GM18868 (cell line): Measurements from ENCODE around the gene STRN4.

Source experiments
- ATAC-seq: cut with Tn5 transposase; IDR thresholded peaks from one replicate; pipeline ENCODE4 v1.9.1; 2021; ENCODE audit warnings: mild to moderate bottlenecking, moderate library complexity; ENCODE audit not compliant: unreplicated experiment

STRN4 gene

GRCh38 chr19:46745521-46746280 lies 549 bp downstream of the STRN4 start, which contains the start of gene FKRP:
FKRP (plus strand) TSS chr19:46746057; CDS start chr19:46755451, 9,394 bp downstream.
- ATAC-seq = peak; percentile 55

DNA sequence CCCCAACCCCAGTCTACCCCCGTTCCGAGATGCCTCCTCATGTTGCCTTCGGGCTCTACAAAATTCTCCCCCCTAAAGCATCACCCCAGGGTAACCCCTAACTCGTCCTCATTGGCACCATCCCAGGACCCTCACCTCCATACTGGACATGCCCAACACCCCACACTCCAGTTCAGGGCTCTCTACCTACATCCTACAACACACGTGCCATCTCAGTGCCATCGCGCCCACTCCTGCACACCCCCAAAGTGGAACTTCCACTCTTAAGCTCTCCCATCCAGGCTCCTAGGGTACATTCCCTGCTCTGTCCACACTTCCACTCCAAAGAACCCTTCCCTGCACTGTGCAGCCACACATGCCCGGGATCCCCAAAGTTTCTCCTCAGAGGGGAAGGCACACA lies 1.2 kb downstream of the STRN4 start:
- no peak for ATAC-seq

DNA sequence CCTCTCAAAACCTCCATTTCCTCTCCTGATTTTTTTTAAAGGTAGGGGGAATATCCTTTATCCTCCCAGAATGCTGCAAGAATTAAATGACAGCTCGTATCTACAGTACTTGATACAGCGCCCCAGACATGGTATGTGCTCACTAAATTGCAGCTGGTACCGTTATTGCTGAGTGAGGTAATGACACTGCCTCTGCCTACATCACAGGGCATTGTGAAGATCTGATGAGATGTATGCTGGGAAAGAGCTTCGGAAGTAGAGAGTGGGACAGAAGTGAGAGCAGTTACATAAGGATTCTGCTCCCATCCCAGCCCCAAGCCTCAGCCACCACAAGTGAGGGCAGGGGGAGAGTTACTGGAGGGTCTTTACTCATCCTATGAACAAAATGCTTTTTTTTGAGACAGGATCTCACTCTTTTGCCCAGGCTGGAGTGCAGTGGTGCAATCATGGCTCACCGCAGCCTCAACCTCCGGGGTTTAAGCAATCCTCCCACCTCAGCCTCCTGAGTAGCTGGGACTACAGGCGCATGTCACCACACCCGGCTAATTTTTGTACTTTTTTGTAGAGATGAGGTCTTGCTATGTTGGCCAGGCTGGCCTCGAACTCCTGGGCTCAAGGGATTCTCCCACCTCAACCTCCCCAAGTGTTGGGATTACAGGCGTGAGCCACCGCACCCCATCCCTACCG lies 2.1 kb downstream of the STRN4 start:
- ATAC-seq = no peak

DNA sequence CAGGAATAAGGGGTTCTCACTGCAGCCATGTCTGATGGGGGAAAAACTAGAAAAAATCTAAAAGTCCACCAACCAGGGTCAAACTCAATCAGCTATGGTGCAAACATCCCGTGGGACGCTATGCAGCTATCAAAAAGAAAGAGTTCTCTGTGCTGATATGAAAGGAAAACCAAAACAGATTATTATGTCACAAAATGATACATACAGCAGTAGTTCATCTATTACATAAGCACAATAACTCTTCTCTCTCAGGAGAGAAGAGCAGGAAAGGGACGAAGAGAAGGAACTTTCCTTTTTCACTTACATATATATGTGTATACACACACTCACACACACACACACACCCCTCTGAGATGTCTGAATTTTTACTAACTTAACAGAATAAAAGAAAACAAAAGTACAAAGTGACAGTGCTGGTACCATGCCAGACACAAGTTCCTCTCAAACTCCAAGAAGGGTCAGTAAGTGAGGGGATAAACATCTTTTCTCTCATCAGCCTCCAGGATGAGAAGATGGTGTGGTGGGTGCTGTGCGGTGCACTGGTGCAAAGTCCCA lies 3.2 kb downstream of the STRN4 start:
- ATAC-seq = no peak

- no peak for ATAC-seq
These were observed 4.8 kb downstream of the STRN4 start for GRCh38 chr19:46741447-46741846.

GRCh38 chr19:46739290-46739771 lies 6.9 kb downstream of the STRN4 start:
- no peak for ATAC-seq

DNA sequence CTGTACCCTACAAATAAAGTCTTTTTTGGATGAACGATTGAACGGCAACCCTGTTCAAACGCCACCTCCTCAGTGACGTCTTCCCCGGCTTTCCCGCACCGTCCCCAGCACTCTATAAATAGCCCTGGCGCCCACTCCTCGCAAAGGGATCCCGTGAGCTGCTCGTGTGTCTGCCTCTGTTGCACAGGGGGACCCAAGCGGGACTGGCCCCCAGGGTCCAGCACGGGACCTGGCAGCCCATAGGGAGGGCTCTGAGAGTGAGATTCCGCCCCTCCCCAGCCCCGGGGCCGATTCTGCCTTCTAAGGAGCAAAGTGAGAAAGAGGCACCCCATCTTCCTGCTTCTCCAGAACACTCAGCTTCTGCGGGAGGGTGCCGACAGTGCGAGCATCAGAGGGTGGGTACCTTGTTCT lies 8.5 kb downstream of the STRN4 start:
- no peak for ATAC-seq

GRCh38 chr19:46737298-46737654 lies 9.0 kb downstream of the STRN4 start:
- no peak for ATAC-seq

DNA sequence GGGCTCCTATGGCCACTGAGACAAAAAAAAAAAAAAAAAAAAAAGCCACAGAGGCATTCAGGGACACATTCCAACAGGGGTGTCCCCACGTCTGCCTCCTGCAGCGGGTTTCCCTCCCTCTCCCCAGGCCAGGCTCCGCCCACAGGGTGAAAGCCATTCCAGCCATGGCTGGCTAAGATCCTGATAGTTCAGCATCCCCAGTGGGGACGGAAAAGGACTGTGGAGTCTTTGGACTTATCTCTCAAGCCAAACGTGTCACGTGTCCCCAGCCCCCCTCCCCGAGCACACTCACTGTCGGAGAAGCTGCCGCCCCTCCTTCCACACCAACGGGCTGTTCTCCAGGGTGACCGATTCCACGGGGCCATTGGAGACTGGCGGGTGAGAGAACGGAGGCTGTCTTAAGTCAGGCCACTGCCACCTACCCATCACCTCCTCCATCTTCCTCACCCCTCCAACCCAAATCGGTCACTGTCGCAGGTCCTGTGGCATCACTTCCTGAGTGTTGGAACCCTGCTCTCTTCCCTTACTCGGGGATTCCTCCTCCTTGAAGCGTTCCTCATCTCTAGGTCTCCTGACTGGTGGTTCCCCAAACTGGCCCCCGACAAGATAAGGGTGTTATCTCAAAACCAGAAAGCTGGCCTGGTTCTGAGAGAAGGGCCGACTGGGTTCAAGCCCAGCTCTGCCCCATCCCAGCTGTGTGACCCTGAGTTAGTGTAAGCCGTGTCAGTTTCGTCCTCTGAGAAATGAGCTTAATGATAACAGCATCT lies 9.5 kb downstream of the STRN4 start:
- no peak for ATAC-seq

- ATAC-seq = no peak
These were observed 12.5 kb downstream of the STRN4 start for GRCh38 chr19:46733690-46734292.

DNA sequence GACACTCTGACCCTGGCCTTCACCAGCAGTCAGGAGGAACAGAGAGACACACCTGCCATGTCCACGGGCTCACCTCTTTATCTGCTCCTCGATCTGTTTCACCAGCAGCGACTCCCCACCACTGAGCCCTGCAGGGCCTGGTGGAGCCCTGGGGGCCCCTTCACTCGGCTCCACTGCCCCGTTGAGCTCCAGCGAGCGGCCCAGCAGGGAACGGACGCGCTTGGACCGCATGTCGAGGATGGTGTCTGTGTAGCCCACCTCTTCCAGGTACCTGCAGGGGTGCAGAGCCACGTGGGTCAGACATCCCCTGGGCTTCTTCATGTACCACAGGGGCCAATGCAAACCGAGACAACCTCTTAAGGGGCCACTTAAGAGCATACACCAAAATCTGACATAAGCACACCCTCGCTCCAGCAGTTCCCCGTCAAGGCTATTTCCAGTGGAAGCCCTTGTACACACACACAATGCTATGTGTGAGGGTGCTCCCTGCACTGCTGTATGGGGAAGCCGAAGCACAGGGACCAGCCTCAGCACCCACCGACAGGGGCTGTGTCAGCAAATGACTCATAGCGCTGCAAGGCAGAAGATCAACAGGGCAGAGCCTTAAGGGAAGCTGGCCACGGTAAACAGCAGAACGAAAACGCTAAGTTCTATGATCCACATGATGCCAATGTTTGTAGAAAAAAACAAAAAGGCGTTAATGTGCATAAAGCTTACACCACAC lies 13.1 kb downstream of the STRN4 start:
- ATAC-seq = no peak

- no peak for ATAC-seq
These were observed 13.9 kb downstream of the STRN4 start for GRCh38 chr19:46732172-46732938.

- ATAC-seq = no peak
These were observed 14.7 kb downstream of the STRN4 start for GRCh38 chr19:46731584-46731983.

DNA sequence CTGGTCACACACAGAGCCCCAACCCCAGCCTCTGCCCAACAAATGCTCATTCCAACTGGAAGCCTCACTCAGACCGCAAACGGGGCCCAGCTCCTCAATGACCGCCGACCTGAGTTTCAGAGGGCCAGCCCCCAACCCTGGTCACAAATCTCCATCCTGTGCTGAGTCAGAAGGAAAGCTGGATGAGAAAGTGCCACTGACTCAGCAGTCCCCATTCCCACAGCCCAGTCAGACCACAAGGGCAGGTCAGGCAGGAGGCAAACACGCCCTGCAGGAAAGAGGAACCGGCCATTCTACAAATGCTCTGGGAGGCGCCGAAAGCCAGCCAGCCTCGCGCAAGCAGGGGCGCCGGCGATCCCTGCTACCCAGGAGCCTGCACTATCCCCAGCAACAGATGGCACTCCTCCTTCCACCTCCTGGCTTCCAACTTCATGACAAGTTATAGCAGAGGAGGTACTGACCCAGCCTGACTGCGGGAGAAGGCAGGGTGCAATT lies 15.2 kb downstream of the STRN4 start:
- ATAC-seq = no peak

- no peak for ATAC-seq
These were observed 15.7 kb downstream of the STRN4 start for GRCh38 chr19:46730595-46730994.

DNA sequence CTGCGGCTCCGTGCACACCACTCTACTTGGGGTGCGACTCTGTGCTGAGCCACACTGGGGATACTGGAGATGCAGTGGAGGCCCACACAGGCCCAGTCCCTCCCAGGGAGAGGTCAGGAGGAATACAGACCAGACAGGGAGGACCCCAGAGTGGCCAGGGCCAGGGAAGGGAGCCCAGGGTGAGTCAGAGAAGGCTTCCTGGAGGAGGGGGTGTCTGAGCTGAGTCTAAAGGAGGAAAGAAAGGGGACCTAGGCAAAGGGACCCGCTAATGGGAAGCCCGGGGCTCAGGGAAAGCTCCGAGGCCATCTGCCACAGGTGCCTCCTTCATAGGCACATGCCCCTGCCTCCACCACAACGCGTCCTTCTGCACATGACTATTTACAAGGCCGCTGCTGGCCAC lies 16.1 kb downstream of the STRN4 start:
- no peak for ATAC-seq

DNA sequence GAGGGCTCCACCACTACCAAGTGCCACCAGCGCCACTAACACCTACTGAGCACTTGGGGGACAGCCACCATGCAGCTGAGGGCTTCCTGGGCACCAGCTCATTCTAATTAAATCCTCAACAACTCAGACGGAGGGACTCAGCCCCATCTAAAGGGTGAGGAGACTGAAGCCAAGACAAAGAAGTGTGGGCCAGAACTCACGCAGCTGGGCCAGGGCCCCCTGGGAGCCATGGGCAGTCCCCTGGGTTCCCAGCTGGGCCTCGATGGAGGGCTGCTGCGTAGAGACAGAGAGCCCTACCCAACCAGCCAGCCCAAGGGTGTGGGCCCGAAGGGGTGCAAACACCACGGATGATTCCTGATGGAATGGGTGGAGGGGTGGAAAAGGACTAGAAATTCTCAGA lies 16.6 kb downstream of the STRN4 start:
- ATAC-seq = no peak

- no peak for ATAC-seq
These were observed 17.4 kb downstream of the STRN4 start for GRCh38 chr19:46728693-46729339.

DNA sequence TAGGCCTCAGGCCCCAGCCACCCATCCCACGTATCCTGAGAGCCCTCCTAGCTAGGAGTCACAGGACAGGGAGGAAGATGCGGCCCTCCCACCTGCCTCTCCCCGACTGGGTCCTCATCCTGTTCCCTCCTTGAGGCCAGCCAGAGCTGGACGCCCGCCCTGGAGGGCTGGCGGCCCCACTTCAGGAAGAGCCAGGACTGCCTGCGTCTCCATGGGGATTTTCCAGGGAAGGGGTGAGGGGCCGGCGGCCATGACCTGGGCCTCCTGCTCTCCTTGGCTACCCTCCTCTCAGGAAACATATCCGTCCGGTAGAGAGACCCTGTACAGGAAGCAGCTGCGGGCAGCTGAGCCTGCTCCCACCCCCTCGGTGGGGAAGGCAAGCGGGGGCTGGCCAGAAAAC lies 18.0 kb downstream of the STRN4 start:
- no peak for ATAC-seq
